Left ventricle myocardium superior (tissue), 1 donor: Measurements from ENCODE around the gene IQCH. TPM values are rescaled to one million over a fixed set of nuclear protein-coding genes. Genes with fewer than 3 reads are reported as not detected.
"Not testable (repeated sequence)": the region's sequence is repeated elsewhere in the genome, so short reads cannot be mapped to it uniquely, and the experiment has no call there.

Source experiments
- ATAC-seq: fragments of 200-7000 bp; cut with Tn5 transposase; one replicate; pipeline ENCODE4 v1.9.1; 2020; ENCODE audit warnings: mild to moderate bottlenecking, moderate library complexity
- DNase-seq: peaks from one replicate; pipeline ENCODE4 v3.0.0-alpha.2; 2020
- intact Hi-C: fragments of 100-400 bp; cut with micrococcal nuclease; formaldehyde crosslinking; loops from one replicate; pipeline ENCODE4 v1.11.0; 2022
- total RNA-seq: library from RNA; stranded (reverse); fragmentation: NEBNext Ultra II Directional; extraction: Animal tissue kit (Norgen Biotek cat#: 25700); gene quantifications from one replicate; pipeline ENCODE4 v1.2.1, GENCODE V29; 2021
- donor health status: DM: no; HTN: yes; CAD: no; lungs with severe emphysema.

IQCH gene
- total RNA-seq, 1 donor from 2014 or later, result 0.64 TPM

DNA sequence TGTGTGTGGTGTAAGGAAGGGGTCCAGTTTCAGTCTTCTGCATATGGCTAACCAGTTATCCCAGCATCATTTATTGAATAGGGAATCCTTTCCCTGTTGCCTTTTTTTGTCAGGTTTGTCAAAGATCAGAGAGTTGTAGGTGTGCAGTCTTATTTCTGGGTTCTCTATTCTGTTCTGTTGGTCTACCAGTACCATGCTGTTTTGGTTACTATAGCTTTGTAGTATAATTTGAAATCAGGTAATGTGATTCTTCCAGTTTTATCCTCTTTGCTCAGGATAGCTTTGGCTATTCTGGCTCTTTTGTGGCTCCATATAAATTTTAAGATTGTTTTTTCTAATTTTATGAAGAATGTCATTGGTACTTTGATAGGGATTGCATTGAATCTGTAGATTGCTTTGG lies 31.0 kb downstream of the IQCH start:
- intact Hi-C loops, ATAC-seq: not testable (repeated sequence)

DNA sequence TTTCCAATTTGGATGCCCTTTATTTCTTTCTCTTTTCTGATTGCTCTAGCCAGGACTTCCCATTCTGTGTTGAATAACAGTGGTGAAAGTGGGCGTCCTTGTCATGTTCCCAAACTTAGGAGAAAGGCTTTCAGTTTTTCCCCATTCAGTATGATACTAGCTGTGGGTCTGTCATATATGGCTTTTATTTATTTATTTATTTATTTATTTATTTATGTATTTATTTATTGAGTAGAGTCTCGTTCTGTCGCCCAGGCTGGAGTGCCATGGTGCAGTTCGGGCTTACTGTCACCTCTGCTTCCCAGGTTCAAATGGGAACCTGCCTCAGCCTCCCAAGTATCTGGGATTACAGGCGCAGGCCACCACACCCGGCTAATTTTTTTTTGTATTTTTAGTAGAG lies 31.8 kb downstream of the IQCH start:
- DNase-seq, ATAC-seq, intact Hi-C loops: not testable (repeated sequence)

More for the DNA sequence above, 31.0 kb downstream of the IQCH start:
- DNase-seq, result not testable (repeated sequence)

DNA sequence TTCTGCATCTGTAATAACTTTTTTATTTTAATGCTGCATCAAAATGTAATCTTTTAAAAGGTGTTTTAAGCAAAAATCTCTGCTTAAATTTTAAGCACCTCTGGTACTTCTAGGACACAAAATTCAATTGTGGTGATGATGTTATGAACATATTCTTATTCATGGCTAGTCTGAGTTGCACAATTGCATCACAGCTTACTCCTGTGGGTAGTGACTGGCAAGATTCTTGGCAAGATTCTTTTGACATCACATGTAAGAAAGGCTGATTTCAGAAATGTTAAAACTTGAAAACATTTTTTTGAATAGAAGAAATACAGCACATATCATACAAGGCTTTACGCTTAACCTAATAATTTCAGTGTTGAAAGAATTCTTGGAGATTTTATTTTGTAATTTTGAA lies 35.7 kb downstream of the IQCH start:
- DNase-seq, result no peak
- intact Hi-C loops, result no loop called here
- ATAC-seq, result no peak

- intact Hi-C loops, result no loop called here
Measured at GRCh38 chr15:67296188-67296587, 41.6 kb downstream of the IQCH start.

DNA sequence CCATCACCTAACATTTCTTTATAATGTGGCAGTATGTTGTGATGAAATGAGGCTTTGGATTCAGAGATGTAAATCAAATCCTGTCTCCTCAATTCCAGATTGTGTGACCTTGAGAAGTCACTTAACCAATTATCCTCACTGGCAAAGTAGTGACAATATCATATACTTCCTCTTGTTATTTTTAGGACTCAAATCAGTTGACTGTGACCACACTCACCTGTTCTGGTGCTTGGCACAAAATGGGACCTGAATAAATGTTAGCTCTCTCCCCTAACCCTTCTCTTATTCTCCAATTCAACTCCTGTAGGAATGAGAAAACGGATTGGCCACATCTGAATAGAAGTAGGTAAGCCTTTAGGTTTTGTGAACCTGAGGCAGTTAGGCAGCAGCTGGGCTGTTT lies 42.1 kb downstream of the IQCH start:
- intact Hi-C loops, result no loop called here
- no peak for DNase-seq
- no peak for ATAC-seq

More at GRCh38 chr15:67296188-67296587, 41.6 kb downstream of the IQCH start:
- no peak for DNase-seq
- no peak for ATAC-seq

DNA sequence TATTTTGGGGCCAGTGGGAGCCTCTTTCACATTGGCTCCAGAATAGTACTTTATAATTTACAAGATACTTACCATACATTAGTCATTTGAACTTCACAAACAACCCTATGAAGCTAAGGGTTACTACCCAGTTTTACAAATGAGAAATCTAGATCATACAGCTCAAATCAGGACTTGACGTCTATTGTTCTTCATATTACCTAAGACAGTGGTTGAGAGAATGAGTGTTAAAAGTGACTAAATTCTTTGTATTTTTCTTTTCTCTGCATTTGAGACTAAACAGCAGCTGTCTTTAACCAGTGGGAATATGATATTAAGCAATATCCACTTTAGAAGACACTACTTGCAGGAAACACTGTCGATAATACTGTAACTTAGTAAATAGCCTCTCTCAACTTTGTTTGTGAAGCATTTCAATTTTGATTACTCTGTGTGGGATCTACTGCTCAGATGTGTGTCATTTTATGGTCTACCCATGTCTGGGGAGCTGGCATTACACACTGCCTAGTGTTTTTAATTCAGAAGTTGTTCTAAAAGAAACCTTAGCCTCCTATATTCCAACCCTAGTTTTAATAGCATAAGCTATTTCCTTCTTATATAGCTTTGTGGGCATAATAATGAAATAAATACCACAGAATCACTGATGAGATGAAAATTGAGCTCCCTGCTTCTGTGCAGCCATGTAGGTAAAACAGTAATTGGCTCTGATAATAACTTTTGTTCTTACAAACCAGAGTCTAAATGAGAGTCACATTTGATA lies 45.9 kb downstream of the IQCH start:
- DNase-seq (no peak), ATAC-seq (no peak)
- intact Hi-C loops, result no loop called here

- DNase-seq (no peak), ATAC-seq (peak; percentile 34)
- intact Hi-C loops, result loop anchor here (2.0 kb wide), 1 partner anchor 357 kb away; no protein-coding TSS in a partner anchor
Measured at GRCh38 chr15:67303490-67304363, 49.1 kb downstream of the IQCH start.

- DNase-seq (no peak), ATAC-seq (no peak)
- intact Hi-C loops, result loop anchor here (2.0 kb wide), 1 partner anchor 358 kb away; no protein-coding TSS in a partner anchor
Measured at GRCh38 chr15:67304778-67305177, 50.2 kb downstream of the IQCH start.

GRCh38 chr15:67305506-67305905 lies 50.9 kb downstream of the IQCH start:
- no peak for DNase-seq
- no peak for ATAC-seq
- intact Hi-C loops, result loop anchor here (2.0 kb wide), 1 partner anchor 359 kb away; no protein-coding TSS in a partner anchor

DNA sequence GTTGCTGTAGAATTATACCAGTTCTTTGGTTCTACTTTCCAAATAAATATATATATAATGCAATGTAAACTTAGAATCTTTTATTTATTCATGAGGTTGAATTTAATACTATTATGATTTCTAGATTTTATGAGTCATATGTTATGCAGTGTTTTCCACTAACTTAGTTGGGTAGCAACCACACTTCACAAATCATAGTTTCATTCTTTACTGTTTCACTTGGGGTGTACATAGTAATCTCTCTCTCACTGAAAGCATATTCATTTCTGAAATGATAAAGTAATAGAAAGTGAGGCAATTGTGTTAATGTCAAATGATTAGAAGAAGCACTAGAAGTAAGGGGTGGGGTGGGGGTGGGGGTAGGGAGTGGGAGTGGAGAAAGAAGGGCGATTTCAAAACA lies 52.6 kb downstream of the IQCH start:
- DNase-seq (no peak), ATAC-seq (no peak)
- intact Hi-C loops, result no loop called here

GRCh38 chr15:67307889-67308597 lies 53.5 kb downstream of the IQCH start:
- DNase-seq (no peak), ATAC-seq (no peak)
- intact Hi-C loops, result no loop called here

- ATAC-seq, result no peak
- intact Hi-C loops, result no loop called here
- DNase-seq, result no peak
Measured at GRCh38 chr15:67311731-67312130, 57.1 kb downstream of the IQCH start.

- intact Hi-C loops, result no loop called here
- no peak for ATAC-seq
- DNase-seq, result no peak
Measured at GRCh38 chr15:67319961-67320360, 65.4 kb downstream of the IQCH start.

DNA sequence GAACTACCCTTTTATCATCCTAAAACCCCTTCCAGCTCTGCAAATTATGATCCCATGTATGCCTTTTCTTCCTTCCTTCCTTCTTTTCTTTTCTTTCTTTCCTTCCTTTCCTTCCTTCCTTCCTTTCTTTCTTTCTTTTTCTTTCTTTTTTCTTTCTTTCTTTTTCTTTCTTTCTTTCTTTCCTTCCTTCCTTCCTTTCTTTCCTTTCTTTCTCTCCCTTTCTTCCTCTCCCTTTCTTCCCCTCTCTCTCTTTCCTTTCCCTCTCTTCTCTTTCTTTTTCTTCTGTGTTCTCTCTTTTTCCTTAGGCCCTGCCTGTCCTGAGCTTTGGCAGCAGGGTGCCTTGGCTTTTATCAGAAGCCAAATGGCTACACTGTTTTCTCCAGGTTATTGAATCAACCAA lies 66.8 kb downstream of the IQCH start:
- intact Hi-C loops, result no loop called here
- no peak for ATAC-seq

DNA sequence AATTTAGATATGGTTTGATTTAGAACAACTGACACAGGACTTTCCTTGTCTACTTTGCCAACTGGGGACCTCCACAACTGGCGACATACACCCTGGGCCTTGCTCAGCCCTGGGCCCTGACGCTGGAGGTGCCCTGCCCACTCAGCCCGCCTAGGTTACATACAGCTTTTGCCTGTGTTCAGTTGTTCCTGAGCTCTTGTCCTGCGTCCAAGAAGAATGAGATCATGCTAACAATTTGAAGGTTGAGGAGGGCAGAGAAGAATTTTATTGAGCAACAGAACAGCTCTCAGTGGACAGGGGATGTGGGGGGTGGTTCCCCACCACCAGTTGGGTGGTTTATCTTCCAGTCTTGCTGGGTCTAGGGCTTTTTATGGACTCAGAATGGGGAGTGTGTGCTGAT lies 67.9 kb downstream of the IQCH start:
- DNase-seq (no peak), ATAC-seq (no peak)
- intact Hi-C loops, result no loop called here

More for the DNA sequence above, 66.8 kb downstream of the IQCH start:
- DNase-seq, result no peak

- DNase-seq (no peak), ATAC-seq (no peak)
- intact Hi-C loops, result no loop called here
Measured at GRCh38 chr15:67327312-67327711, 72.7 kb downstream of the IQCH start.

- ATAC-seq (no peak), DNase-seq (no peak)
- intact Hi-C loops, result no loop called here
Measured at GRCh38 chr15:67327737-67328136, 73.2 kb downstream of the IQCH start.

GRCh38 chr15:67329984-67330733 lies 75.6 kb downstream of the IQCH start:
- no peak for ATAC-seq

DNA sequence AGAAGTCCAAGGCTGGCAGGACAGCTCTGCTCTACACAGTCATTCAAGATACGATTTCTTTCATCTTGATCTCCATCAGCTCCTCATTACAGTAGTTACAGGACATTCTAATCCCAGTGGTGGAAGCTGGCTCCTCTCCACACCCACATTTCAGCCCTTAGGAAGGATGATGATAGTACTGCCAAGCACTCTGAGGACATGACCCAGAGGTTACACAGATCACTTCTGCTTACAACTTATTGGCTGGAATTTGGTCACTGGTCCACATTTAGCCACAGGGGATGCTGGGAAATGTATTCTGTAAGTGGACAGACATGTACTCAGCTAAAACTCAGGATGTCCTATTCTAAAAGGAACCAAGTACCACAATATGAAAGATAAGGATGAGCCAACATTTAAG lies 77.1 kb downstream of the IQCH start:
- ATAC-seq (peak; percentile 97), DNase-seq (no peak)

More at GRCh38 chr15:67329984-67330733, 75.6 kb downstream of the IQCH start:
- intact Hi-C loops, result no loop called here
- no peak for DNase-seq

More for the DNA sequence above, 77.1 kb downstream of the IQCH start:
- intact Hi-C loops, result no loop called here
